Measurements from ENCODE around the gene SPATA20.

Gene SPATA20

DNA sequence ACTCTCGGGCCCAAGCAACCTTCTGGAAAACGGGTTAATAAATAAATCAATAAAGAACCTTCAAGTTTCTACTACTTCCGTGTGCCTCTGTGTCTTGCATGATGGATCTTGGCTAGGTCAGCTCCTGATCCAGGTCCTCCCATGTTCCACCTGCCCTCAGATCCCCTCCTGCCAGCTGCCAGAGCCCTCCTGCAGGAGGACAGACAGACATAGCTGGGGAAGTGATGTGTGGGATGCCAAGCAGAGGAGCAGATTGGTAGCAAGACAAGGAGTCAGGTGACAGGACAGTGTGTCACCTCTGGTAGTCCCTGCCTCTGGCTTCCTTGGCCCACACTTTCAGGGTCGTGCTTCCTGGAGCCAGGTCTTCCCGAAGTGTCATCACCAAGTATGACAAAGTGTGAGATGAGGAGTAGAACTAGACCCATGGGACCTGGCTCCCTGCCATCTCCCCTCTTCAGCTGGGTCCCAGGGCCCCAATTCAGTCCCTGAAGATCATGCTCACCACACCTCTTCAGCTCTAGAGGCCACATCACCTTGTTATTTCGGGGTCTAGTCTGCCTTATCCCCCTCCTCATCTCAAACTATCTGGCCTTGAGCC lies 15.4 kb upstream of the SPATA20 start:
- TF ChIP-seq, protein P1, sequence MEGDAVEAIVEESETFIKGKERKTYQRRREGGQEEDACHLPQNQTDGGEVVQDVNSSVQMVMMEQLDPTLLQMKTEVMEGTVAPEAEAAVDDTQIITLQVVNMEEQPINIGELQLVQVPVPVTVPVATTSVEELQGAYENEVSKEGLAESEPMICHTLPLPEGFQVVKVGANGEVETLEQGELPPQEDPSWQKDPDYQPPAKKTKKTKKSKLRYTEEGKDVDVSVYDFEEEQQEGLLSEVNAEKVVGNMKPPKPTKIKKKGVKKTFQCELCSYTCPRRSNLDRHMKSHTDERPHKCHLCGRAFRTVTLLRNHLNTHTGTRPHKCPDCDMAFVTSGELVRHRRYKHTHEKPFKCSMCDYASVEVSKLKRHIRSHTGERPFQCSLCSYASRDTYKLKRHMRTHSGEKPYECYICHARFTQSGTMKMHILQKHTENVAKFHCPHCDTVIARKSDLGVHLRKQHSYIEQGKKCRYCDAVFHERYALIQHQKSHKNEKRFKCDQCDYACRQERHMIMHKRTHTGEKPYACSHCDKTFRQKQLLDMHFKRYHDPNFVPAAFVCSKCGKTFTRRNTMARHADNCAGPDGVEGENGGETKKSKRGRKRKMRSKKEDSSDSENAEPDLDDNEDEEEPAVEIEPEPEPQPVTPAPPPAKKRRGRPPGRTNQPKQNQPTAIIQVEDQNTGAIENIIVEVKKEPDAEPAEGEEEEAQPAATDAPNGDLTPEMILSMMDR (IDR thresholded peaks at IDR 0.05; ENCODE audit: extremely low read depth, missing control alignments), result no peak
- DNase-seq (ENCODE audit: low spot score), result no peak

DNA sequence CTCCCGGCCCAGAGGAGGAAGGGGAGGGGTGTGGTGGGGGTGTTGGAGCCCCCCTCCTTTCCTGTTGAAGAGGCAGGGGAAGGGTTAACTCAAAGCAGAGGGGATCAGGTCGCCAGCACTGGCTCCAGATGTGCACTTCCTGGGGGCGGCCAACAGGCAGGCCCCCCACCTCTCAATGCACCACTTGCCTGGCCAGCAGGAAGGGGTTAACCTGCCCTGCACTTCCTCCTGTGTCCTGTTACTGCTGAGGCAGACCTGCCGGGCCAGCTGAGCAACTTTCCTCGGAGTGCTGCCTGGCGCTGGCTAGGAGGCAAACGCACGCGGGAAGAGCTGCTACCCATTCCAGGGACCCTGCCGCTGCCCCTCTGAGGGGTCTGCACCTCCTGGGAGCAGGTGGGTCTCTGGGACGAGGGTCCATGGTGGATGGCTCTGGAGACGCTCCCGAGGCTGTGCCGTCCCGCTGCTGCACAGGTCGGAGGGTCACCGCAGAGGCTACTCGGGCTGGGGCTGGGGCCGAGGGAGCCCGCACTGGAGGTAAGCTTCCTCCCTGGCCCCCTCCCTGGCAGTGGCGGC lies 14.4 kb upstream of the SPATA20 start, which contains the start of gene EPN3:
TSS of gene EPN3 (plus strand) at position 284 of the 573 bp plus-strand sequence. CDS start 3,822 bp downstream, outside the sequence.
- TF ChIP-seq, protein P1 (IDR thresholded peaks at IDR 0.05; ENCODE audit: extremely low read depth, missing control alignments), result no peak
- DNase-seq (ENCODE audit: low spot score), result no peak

DNA sequence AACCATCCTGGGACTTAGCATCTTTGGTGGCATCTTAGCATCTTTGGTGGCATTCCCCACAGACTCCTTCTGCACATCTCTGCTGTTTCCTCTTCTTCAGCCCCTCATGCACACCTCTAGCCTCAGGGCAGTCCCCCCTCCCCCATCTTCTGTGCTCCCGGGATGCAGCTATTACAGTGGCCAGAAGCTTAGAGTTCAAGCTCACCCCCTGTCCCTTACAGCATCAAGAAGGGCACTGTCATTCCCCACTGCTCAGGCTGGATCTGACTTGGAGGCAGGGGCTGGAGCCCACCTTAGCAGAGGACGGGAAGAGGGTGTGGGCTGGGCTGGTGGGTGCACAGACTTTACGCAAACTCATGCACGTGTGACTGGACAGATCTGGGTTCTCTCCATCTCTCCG lies 13.8 kb upstream of the SPATA20 start:
- no peak for DNase-seq (ENCODE audit: low spot score)
- TF ChIP-seq, protein P1 (IDR thresholded peaks at IDR 0.05; ENCODE audit: extremely low read depth, missing control alignments), result no peak

DNA sequence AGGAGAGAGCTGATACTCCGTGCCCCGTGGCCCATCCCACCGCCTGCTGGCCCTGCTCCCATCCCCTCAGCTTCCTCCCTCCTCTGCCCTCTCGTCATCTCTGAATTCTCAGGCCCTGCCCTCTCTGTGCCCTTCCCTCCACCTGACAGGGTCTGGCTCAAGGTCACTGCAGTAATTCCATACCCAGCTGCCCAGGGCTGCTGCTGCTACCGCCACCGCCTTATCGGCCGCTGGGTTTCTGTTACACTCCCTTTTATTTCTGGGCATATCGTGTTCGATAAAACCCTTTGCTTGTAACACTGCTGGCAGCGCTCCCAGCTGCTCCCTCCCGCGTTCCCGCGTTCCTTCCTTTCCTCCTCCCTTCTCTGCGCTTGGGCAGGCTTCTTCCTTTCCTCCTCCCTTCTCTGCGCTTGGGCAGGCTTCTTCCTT lies 13.2 kb upstream of the SPATA20 start:
- no peak for DNase-seq (ENCODE audit: low spot score)
- TF ChIP-seq, protein P1 (IDR thresholded peaks at IDR 0.05; ENCODE audit: extremely low read depth, missing control alignments), result no peak

DNA sequence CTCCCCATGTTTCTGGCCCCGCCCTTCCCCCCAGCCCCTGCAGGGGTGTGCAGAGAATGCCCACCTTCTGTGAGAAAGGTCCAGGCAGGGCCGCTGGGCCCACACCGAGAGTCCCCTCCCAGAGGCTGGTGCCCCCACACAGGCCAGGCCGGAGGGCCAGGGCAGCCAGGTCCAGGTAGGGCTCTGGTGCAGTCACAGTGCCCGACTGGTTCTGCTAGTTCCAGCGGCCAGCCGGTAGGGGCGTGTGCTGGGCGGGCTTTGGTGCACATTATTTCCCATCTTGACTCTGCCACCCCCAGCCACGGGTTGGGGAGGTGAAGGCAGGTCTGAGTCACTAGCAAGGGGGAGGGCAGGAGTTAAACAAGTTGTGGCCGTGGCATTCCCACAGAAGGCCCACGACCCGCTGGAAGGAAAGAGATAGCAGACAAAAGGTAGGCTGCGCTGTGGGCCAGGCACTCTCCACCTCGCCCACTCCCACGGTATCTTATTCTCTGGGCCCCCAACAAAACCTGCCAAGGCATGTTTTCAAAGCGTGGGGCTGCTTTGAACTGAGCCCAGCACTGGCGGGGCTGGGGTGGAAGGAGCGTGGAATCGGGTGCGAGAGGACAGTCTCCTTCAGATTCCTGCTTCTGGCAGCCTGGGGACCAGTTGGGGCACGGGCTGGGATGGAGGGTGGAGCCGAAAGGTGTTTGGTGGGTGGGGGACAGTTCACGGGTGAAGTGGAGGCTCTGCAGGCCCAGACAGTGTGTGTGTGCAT lies 12.6 kb upstream of the SPATA20 start:
- DNase-seq (ENCODE audit: low spot score), result no peak
- TF ChIP-seq, protein P1 (IDR thresholded peaks at IDR 0.05; ENCODE audit: extremely low read depth, missing control alignments), result no peak

DNA sequence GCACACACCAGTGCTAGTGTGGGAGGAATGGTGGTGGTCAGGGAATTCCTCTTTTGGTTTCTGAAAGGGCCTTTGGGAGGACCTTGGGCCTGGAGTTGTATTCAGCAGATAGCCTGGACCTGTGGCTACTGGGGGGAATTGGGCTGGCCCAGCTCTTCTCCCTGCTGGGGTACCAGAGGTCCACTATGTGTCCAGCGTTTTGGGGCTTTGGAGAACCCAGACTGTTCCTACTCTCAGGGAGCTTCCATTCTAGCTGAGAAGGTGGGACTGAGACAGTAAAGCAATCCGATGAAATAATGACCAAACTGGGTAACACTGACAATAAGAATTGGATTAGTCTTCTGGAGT lies 12.0 kb upstream of the SPATA20 start:
- TF ChIP-seq, protein P1 (IDR thresholded peaks at IDR 0.05; ENCODE audit: extremely low read depth, missing control alignments), result no peak

DNA sequence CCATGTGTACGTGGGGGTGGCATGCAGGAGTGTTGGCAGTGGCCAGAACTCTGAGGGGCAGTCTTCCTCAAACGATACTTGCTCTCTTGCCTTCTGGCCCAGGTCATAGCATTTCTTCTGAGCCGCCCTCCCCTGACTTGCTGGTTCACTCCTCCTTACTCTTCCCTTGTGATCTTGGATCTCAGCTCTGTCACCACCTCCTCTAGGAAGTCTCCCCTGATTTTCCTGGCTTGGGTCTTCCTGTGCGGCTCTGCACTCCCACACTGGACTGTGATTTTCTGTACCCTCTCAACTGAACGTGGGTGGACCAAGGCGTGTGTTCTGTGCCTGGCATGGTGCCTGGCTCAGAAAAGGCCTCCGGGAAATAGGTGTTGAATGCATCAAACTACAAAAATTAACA lies 11.6 kb upstream of the SPATA20 start:
- DNase-seq (ENCODE audit: low spot score), result no peak
- TF ChIP-seq, protein P1 (IDR thresholded peaks at IDR 0.05; ENCODE audit: extremely low read depth, missing control alignments), result no peak

More for the DNA sequence above, 12.0 kb upstream of the SPATA20 start:
- no peak for DNase-seq (ENCODE audit: low spot score)

All from GM20000 (cell line).